HG03139 (cell line): ENCODE data around the gene TNS4.

ENCODE experiments used
- ATAC-seq: cut with Tn5 transposase; IDR thresholded peaks from one replicate; pipeline ENCODE4 v1.9.1; 2021; ENCODE audit not compliant: unreplicated experiment

Gene TNS4

GRCh38 chr17:40495140-40495539, 6.3 kb downstream of the TNS4 start:
- ATAC-seq: no peak

- ATAC-seq: no peak
Measured at GRCh38 chr17:40493697-40494096, 7.7 kb downstream of the TNS4 start.

GRCh38 chr17:40491486-40491885, 9.9 kb downstream of the TNS4 start:
- no peak for ATAC-seq

GRCh38 chr17:40490982-40491381, 10.4 kb downstream of the TNS4 start:
- no peak for ATAC-seq

GRCh38 chr17:40490289-40490853, 11.1 kb downstream of the TNS4 start:
- ATAC-seq: no peak

GRCh38 chr17:40487371-40488020, 13.9 kb downstream of the TNS4 start:
- no peak for ATAC-seq

- ATAC-seq: no peak
Measured at GRCh38 chr17:40486522-40487370, 14.7 kb downstream of the TNS4 start.

GRCh38 chr17:40485851-40486521, 15.4 kb downstream of the TNS4 start:
- no peak for ATAC-seq

GRCh38 chr17:40484973-40485530, 16.4 kb downstream of the TNS4 start:
- no peak for ATAC-seq

- no peak for ATAC-seq
Measured at GRCh38 chr17:40484285-40484972, 17.0 kb downstream of the TNS4 start.

- no peak for ATAC-seq
Measured at GRCh38 chr17:40483679-40484078, 17.7 kb downstream of the TNS4 start.

GRCh38 chr17:40482722-40483121, 18.7 kb downstream of the TNS4 start:
- no peak for ATAC-seq

GRCh38 chr17:40481106-40481505, 20.3 kb downstream of the TNS4 start:
- no peak for ATAC-seq

- no peak for ATAC-seq
Measured at GRCh38 chr17:40480501-40481003, 20.9 kb downstream of the TNS4 start.

- no peak for ATAC-seq
Measured at GRCh38 chr17:40479754-40480480, 21.5 kb downstream of the TNS4 start.

GRCh38 chr17:40478486-40478885, 22.9 kb downstream of the TNS4 start:
- ATAC-seq: no peak

GRCh38 chr17:40477796-40478195, 23.6 kb downstream of the TNS4 start:
- ATAC-seq: no peak

GRCh38 chr17:40475234-40475908, 26.1 kb downstream of the TNS4 start:
- no peak for ATAC-seq

GRCh38 chr17:40474419-40475002, 26.9 kb downstream of the TNS4 start:
- ATAC-seq: no peak
